Kidney epithelial cell (primary cell): ENCODE data around the gene FANK1. TPM values are rescaled to one million over a fixed set of nuclear protein-coding genes. Genes with fewer than 3 reads are reported as not detected.
"Not testable (repeated sequence)": the region's sequence is repeated elsewhere in the genome, so short reads cannot be mapped to it uniquely, and the experiment has no call there.

ENCODE experiments used
- DNase-seq: peaks from one replicate; pipeline ENCODE4 v3.0.0-alpha.2; 2010; ENCODE audit warnings: low read depth
- H3K27me3 ChIP-seq: 2 replicates; pipeline ENCODE4 v1.6.0; 2011; ENCODE audit warnings: low read length; ENCODE audit not compliant: control insufficient read depth, insufficient read depth
- H3K36me3 ChIP-seq: 2 replicates; pipeline ENCODE4 v1.5.1; 2011; ENCODE audit warnings: low read length; ENCODE audit not compliant: control insufficient read depth, insufficient read depth
- H3K4me3 ChIP-seq: 2 replicates; pipeline ENCODE4 v1.5.1; 2011; ENCODE audit warnings: low read depth, mild to moderate bottlenecking, control low read depth, low read length
- total RNA-seq: library from RNA; depleted of rRNA; stranded (reverse); fragments of >200 nt; gene quantifications from 2 replicates; pipeline ENCODE4 v1.2.3, GENCODE V29; 2015
- TF ChIP-seq, protein P1 (sequence below): IDR thresholded peaks from 2 replicates; pipeline ENCODE4 v1.5.1; 2011; ENCODE audit warnings: mild to moderate bottlenecking, moderate library complexity, low read length, control low read depth, inconsistent platforms; ENCODE audit not compliant: insufficient read depth, poor library complexity, severe bottlenecking

FANK1 gene
- total RNA-seq, 1 donor from 2014 or later = 7.5 TPM

DNA sequence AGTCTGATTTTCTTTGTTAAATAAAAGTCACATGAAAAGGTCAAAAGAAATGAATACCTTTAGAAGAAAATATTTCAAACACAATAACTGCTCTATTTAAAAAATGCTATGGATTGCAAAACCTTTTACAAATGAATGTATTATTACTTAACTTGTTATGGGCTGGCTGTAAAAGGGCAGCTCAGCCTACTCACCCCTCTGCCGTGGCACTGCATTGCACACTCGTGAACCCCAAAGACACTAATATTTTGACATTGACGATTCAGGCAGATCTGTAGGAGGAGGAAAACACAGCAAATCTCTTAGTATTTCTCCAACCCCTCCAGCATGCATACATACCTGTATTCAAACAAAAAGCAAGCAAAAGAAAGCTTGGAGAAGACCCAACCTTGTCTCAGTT, 149.5 kb downstream of the FANK1 start:
- no peaks in the 10 kb centered on the region for H3K27me3 ChIP-seq
- TF ChIP-seq, protein P1, sequence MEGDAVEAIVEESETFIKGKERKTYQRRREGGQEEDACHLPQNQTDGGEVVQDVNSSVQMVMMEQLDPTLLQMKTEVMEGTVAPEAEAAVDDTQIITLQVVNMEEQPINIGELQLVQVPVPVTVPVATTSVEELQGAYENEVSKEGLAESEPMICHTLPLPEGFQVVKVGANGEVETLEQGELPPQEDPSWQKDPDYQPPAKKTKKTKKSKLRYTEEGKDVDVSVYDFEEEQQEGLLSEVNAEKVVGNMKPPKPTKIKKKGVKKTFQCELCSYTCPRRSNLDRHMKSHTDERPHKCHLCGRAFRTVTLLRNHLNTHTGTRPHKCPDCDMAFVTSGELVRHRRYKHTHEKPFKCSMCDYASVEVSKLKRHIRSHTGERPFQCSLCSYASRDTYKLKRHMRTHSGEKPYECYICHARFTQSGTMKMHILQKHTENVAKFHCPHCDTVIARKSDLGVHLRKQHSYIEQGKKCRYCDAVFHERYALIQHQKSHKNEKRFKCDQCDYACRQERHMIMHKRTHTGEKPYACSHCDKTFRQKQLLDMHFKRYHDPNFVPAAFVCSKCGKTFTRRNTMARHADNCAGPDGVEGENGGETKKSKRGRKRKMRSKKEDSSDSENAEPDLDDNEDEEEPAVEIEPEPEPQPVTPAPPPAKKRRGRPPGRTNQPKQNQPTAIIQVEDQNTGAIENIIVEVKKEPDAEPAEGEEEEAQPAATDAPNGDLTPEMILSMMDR = no peak
- no peak overlapping the region for H3K4me3 ChIP-seq
- H3K36me3 ChIP-seq = no peaks in the 10 kb centered on the region
- no peak for DNase-seq

DNA sequence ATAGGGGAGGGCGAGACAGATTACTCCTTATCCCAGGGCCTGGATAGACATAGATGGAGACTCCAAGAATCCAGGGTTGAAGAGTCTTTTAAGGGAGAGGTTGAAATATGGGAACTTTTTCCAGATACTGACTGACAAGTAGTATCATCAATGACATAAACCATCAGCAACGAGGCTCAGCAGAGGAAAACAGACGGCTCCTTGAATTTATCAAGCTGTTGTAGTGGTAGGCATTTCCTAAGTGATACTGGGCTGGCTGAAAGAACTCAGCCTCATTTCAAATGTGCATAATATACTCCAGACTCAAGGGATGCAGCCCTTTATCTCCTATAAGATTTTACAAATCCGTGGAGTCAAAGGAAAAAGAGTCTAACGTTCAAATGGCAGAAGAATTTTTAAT, 150.5 kb downstream of the FANK1 start:
- TF ChIP-seq, protein P1 = no peak
- H3K36me3 ChIP-seq = no peaks in the 10 kb centered on the region
- no peak for DNase-seq
- no peaks in the 10 kb centered on the region for H3K27me3 ChIP-seq
- no peak overlapping the region for H3K4me3 ChIP-seq

DNA sequence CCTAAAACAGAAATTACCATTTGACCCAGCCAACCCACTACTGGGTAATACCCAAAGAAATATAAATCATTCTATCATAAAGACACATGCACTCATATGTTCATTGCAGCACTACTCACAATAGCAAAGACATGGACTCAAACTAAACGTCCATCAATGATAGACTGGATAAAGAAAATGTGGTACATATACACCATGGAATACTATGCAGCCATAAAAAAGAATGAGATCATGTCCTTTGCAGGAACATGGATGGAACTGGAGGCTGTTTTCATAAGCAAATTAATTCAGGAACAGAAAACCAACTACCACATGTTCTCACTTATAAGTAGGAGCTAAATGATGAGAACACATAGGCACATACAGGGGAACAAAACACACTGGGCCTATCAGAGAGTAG, 151.4 kb downstream of the FANK1 start:
- H3K27me3 ChIP-seq, DNase-seq, H3K36me3 ChIP-seq, H3K4me3 ChIP-seq: not testable (repeated sequence)

DNA sequence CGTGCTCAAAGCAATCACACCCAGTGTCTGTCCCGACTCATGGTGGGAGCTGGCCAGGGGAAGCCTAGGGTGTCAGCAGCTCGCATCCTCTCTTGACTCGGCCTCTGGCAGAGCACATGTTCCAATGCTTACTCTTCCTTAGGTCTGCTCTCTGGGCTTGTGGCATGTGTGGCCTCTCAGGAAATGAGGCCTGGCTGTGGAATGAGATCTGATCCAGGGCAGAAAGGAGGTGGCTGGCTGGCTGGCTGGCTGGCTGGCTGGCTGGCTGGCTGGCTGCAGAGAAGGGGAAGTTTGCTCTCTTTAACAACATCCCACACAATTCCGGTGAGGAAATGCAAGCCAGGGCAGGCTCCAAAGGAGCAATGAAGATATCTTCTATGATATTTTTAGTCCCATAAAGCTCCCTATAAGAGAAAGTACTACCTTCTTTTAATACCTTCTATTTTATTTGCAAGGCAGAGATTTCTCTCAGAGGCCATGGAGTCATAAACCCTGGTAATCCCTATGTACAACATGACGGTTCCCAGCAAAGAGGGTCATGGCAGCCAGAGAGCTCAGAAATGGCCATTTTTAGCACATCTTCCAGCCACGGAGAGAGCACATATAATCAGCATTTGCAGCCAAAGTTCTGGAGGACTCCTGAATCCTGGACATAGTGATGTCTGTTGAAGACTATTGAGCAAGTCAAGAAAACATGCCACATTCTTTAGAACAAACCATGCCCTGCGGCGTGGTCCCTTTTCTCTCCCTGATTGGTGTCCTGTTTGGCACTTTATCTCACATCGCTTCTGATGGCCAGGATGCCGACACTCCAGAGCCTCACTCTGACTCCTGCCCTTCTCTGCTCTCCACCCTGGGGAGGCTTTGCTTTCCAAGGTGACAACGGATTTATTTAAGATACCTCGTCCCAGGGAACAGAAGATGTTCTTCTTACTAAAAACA, 153.7 kb downstream of the FANK1 start:
- TF ChIP-seq, protein P1 = no peak
- Histone ChIP-seq H3K4me3 (no peak overlapping the region), H3K36me3 (no peaks in the 10 kb centered on the region), H3K27me3 (no peaks in the 10 kb centered on the region)
- DNase-seq = no peak

DNA sequence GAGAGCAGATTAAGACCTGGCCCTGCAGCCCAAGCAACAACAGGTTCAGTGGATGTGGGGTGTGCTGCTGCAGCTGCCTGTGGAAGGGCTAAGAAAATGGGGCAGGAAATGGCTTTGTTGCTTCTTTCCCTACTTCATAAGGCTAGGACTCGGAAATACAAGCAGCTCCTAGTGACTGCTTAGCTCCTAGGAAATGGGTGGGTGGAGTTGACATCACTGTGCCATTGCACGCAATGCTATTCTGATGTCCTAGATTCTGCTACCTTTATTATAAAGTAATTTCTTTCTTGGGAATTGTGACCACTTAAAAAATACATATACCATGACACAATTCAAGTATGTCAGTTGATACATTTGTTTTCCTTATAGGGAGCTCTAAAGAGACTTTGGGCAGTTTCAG, 155.8 kb downstream of the FANK1 start:
- no peak overlapping the region for H3K4me3 ChIP-seq
- H3K36me3 ChIP-seq = no peaks in the 10 kb centered on the region
- TF ChIP-seq, protein P1 = no peak
- DNase-seq = no peak
- H3K27me3 ChIP-seq = no peaks in the 10 kb centered on the region

DNA sequence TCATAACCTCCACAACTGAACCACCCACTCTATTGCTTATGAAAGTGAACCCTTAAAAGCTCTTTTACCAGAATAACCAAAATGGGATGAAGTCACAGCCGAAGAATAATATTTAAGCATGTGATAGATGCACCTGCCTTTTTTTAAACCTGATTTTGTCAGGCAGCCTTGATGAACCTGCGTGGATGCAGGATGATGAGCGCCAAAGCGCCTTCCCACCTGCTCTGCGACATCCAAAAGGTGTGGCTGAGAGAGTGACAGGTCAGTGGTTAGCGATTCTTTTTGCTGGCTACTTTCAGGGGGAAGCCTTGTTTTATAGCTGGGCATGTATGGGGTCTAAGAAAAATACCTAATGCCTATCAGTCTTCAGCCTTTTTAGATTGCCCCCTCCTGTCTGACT, 157.8 kb downstream of the FANK1 start:
- Histone ChIP-seq H3K36me3 (no peaks in the 10 kb centered on the region), H3K27me3 (no peaks in the 10 kb centered on the region), H3K4me3 (no peak overlapping the region)
- no peak for DNase-seq
- TF ChIP-seq, protein P1 = no peak
